OCI-LY7 (cell line): ENCODE results near the gene GNA12.
"Not testable (repeated sequence)": the region's sequence is repeated elsewhere in the genome, so short reads cannot be mapped to it uniquely, and the experiment has no call there.

ENCODE experiments used
- EZH2phosphoT487 ChIP-seq: fragments of 200-600 bp; sonication (generic); IDR thresholded peaks from 2 replicates; pipeline ENCODE4 v1.6.1; 2018; ENCODE audit warnings: low read depth, borderline replicate concordance, mild to moderate bottlenecking, mixed run types, antibody characterized with exemption, low read length, moderate library complexity, mixed read lengths
- TF ChIP-seq, protein P1 (sequence below): fragments of 200-600 bp; sonication (generic); conservative IDR thresholded peaks from 2 replicates; pipeline ENCODE4 v1.5.1; 2014; ENCODE audit warnings: mild to moderate bottlenecking, antibody characterized with exemption, low read length, moderate library complexity, mixed read lengths

DNA sequence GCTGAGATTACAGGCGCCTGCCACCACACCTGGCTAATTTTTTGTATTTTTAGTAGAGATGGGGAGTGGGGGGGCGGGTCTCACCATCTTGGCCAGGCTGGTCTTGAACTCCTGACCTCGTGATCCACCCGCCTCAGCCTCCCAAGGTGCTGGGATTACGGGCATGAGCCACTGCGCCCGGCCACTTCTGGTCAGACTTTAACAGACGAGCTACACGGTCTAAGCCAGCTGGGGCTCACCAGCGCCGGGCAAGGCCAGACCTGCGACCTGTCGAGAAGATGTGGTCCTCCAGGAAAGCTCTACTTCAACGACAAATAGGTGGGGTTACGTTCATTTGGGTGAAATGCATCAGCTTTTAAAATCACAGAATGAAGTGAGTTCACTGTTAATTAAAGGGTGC, 120.1 kb downstream of the GNA12 start:
- TF ChIP-seq, protein P1, sequence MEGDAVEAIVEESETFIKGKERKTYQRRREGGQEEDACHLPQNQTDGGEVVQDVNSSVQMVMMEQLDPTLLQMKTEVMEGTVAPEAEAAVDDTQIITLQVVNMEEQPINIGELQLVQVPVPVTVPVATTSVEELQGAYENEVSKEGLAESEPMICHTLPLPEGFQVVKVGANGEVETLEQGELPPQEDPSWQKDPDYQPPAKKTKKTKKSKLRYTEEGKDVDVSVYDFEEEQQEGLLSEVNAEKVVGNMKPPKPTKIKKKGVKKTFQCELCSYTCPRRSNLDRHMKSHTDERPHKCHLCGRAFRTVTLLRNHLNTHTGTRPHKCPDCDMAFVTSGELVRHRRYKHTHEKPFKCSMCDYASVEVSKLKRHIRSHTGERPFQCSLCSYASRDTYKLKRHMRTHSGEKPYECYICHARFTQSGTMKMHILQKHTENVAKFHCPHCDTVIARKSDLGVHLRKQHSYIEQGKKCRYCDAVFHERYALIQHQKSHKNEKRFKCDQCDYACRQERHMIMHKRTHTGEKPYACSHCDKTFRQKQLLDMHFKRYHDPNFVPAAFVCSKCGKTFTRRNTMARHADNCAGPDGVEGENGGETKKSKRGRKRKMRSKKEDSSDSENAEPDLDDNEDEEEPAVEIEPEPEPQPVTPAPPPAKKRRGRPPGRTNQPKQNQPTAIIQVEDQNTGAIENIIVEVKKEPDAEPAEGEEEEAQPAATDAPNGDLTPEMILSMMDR = not testable (repeated sequence)
- not testable (repeated sequence) for TF ChIP-seq EZH2phosphoT487
